ENCODE measurements around the gene KCNT1. TPM values are rescaled to one million over a fixed set of nuclear protein-coding genes. Genes with fewer than 3 reads are reported as not detected.

KCNT1 gene
- total RNA-seq, 1 donor from 2014 or later: not detected

GRCh38 chr9:135815413-135815812, 113.4 kb downstream of the KCNT1 start:
- no peak for TF ChIP-seq CTCF (IDR thresholded peaks at IDR 0.05; ENCODE audit: insufficient read depth, low read length, poor library complexity, severe bottlenecking)
- Histone ChIP-seq H3K4me3 (ENCODE audit: low read depth, low read length) (no peak overlapping the region), H3K27me3 (ENCODE audit: control insufficient read depth, insufficient read depth, low read length) (no peaks in the 10 kb centered on the region), H3K36me3 (ENCODE audit: control insufficient read depth, insufficient read depth, low read length) (peaks cover 7% of the 10 kb centered on the region)
- DNase-seq (ENCODE audit: low read depth): no peak

- H3K27me3 ChIP-seq (ENCODE audit: control insufficient read depth, insufficient read depth, low read length): no peaks in the 10 kb centered on the region
- DNase-seq (ENCODE audit: low read depth): no peak
- no peak for TF ChIP-seq CTCF (IDR thresholded peaks at IDR 0.05; ENCODE audit: insufficient read depth, low read length, poor library complexity, severe bottlenecking)
- peaks cover 4% of the 10 kb centered on the region for H3K36me3 ChIP-seq (ENCODE audit: control insufficient read depth, insufficient read depth, low read length)
- H3K4me3 ChIP-seq (ENCODE audit: low read depth, low read length): no peak overlapping the region
These were observed 114.1 kb downstream of the KCNT1 start for GRCh38 chr9:135815830-135816650.

DNA sequence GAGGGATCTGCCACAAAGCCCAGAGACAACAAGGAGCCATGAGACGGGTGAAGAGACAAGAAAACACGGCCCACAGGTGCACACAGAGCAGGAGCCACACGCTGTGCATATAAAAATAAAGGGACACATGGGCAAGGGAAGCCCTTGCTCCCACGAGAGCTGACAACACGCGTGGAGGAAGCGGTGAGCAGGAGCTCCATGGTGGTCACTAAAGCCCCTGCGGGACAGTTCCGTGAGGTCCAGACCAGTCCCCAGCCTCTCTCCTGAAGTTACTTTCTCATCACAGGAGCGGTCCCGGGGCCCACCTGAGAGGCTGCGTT, 114.6 kb downstream of the KCNT1 start:
- DNase-seq (ENCODE audit: low read depth): no peak
- H3K36me3 ChIP-seq (ENCODE audit: control insufficient read depth, insufficient read depth, low read length): peaks cover 4% of the 10 kb centered on the region
- H3K27me3 ChIP-seq (ENCODE audit: control insufficient read depth, insufficient read depth, low read length): no peaks in the 10 kb centered on the region
- no peak overlapping the region for H3K4me3 ChIP-seq (ENCODE audit: low read depth, low read length)
- TF ChIP-seq CTCF (IDR thresholded peaks at IDR 0.05; ENCODE audit: insufficient read depth, low read length, poor library complexity, severe bottlenecking): no peak

DNA sequence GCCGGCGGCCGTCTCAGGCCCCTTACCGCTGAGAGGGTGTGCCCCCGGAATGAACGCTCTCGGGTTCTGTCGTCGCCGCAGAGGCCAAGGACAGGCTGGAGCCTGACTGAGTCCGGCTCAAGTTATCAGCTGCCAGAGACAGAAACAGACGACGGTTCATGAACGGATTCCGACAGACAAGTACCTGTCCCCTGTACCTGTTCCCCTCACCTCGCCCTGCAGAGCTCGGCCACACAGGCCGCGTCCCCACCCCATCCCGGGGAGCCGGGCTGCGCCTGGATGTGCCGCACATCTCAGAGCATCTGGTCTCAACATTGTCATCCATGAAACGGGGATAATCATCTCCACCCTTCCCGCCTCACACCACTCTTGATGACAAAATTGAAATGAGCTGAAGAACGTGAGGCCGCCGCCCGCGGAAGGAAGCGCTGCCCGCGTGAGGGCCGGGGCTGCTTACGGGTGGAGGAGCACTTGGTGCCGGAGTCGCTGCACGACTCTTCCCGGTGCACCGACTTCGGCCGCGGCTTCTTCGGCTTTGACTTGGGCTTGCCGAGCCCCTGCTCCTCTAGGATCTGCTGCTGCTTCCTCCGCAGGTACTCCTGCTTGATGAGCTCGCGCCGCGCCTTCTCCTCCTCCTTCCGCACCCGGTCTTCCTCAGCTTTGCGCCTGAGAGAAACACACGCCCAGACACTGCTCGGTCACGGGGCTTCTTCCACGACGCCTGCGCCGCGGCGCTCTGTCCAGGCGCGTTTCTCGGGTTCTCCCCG, 116.1 kb downstream of the KCNT1 start:
- Histone ChIP-seq H3K4me3 (ENCODE audit: low read depth, low read length) (no peak overlapping the region), H3K27me3 (ENCODE audit: control insufficient read depth, insufficient read depth, low read length) (no peaks in the 10 kb centered on the region), H3K36me3 (ENCODE audit: control insufficient read depth, insufficient read depth, low read length) (peaks cover 3% of the 10 kb centered on the region)
- no peak for TF ChIP-seq CTCF (IDR thresholded peaks at IDR 0.05; ENCODE audit: insufficient read depth, low read length, poor library complexity, severe bottlenecking)
- DNase-seq (ENCODE audit: low read depth): no peak

DNA sequence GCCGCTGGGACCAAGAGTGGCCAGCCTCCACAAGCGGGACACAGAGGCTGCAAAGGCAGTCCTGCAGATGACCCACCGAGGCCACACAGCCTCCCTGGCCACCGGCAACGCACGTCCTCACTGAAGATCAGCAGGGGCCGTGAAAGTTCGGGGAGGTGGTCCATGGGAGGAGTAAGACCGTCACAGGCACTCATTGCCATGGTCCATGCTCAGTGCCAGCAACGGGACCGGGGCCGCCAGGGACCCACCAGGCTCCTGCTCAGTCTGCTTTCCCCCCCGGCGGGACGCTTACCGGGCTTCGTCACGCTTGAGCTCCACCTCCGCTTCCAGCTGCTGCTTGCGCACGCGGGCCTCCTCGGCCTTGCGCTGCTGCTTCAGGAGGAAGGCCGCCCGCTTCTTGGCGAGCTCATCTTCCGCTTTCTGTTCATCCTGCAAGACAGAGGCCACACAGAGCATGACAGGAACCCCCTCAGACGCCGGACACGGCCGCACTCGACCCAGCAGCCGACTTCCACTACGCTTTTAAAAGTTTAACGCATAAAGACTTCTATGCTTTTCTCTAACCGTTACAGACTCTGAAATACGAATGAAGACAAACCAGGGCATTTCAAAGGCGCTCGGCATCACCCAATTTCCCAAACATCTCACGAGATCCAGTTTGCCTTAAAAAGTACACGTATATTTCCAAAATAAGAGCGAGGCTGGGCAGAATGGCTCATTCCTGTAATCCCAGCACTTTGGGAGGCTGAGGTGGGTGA, 116.9 kb downstream of the KCNT1 start:
- peaks cover 4% of the 10 kb centered on the region for H3K36me3 ChIP-seq (ENCODE audit: control insufficient read depth, insufficient read depth, low read length)
- no peak overlapping the region for H3K4me3 ChIP-seq (ENCODE audit: low read depth, low read length)
- no peaks in the 10 kb centered on the region for H3K27me3 ChIP-seq (ENCODE audit: control insufficient read depth, insufficient read depth, low read length)
- no peak for DNase-seq (ENCODE audit: low read depth)
- no peak for TF ChIP-seq CTCF (IDR thresholded peaks at IDR 0.05; ENCODE audit: insufficient read depth, low read length, poor library complexity, severe bottlenecking)
